Uterus (tissue), 2 donors: ENCODE data around the gene SMKR1.

Experiments used
- POLR2A ChIP-seq, 2 donors: fragments of 450-650 bp; IDR thresholded peaks; one replicate each; pipeline ENCODE4 v1.6.1; 2016; ENCODE audit warnings: antibody characterized with exemption in 2 of 2, mild to moderate bottlenecking in 1 of 2, moderate library complexity in 1 of 2
- TF ChIP-seq, protein P1 (sequence below), 4 experiments: fragments of 200-600 bp in 2 of 4; fragments of 450-650 bp in 2 of 4; sonication (generic) in 2 of 4; IDR thresholded peaks; one replicate each; pipeline ENCODE4 v1.5.1; 2016 to 2019; ENCODE audit warnings: antibody characterized with exemption in 4 of 4, mild to moderate bottlenecking in 2 of 4, moderate library complexity in 1 of 4

DNA sequence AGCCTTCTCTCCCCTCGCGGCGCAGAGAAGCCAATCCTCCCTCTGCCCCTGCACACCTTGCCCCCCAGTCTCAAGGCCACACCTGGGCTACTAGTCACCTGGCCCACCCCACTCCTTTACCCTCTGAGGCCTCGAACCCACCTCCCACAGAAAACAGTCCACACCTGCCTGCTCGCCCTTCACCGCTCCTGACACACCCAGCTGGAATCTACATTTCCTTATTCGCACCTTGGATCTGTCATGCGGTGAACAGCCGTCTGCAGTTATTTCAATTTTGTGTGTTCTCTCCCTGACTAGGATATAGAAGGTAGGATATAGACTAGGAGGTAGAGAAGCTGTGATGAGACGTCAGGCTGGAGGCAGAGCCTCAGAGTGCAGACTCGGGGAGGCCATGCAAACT is 29.4 kb downstream of the SMKR1 start:
- TF ChIP-seq, protein P1, sequence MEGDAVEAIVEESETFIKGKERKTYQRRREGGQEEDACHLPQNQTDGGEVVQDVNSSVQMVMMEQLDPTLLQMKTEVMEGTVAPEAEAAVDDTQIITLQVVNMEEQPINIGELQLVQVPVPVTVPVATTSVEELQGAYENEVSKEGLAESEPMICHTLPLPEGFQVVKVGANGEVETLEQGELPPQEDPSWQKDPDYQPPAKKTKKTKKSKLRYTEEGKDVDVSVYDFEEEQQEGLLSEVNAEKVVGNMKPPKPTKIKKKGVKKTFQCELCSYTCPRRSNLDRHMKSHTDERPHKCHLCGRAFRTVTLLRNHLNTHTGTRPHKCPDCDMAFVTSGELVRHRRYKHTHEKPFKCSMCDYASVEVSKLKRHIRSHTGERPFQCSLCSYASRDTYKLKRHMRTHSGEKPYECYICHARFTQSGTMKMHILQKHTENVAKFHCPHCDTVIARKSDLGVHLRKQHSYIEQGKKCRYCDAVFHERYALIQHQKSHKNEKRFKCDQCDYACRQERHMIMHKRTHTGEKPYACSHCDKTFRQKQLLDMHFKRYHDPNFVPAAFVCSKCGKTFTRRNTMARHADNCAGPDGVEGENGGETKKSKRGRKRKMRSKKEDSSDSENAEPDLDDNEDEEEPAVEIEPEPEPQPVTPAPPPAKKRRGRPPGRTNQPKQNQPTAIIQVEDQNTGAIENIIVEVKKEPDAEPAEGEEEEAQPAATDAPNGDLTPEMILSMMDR (IDR thresholded peaks at IDR 0.05): no peak
- TF ChIP-seq POLR2A (IDR thresholded peaks at IDR 0.05): no peak
